NOMO-1 treated with dmso at 0.1 percent for 144 hours (cell line): ENCODE data around the gene LCE2C.
A peak's percentile ranks its signal among the peaks of the same experiment; 100 is the strongest.
"Not testable (repeated sequence)": the region's sequence is repeated elsewhere in the genome, so short reads cannot be mapped to it uniquely, and the experiment has no call there.

Source experiments
- DNase-seq: peaks from one replicate; lab custom pipeline; 2025; ENCODE audit not compliant: unreplicated experiment; lab: John Stamatoyannopoulos, UW

LCE2C gene

GRCh38 chr1:152674983-152675382, at the start of gene LCE2C:
LCE2C (plus strand) TSS chr1:152675279; CDS start chr1:152676016, 737 bp downstream.
- DNase-seq: not testable (repeated sequence)

- no peak for DNase-seq
Observed at GRCh38 chr1:152626744-152627143, 48.3 kb upstream of the LCE2C start.

GRCh38 chr1:152630596-152630995, 44.5 kb upstream of the LCE2C start:
- DNase-seq: no peak

- no peak for DNase-seq
Observed at GRCh38 chr1:152640351-152640750, 34.7 kb upstream of the LCE2C start.

GRCh38 chr1:152643945-152644344, 31.1 kb upstream of the LCE2C start:
- DNase-seq: no peak

GRCh38 chr1:152645146-152645545, 29.9 kb upstream of the LCE2C start:
- no peak for DNase-seq

- no peak for DNase-seq
Observed at GRCh38 chr1:152646656-152647055, 28.4 kb upstream of the LCE2C start.

GRCh38 chr1:152654110-152654509, 21.0 kb upstream of the LCE2C start:
- peak; percentile 20 for DNase-seq

GRCh38 chr1:152656459-152656858, 18.6 kb upstream of the LCE2C start:
- DNase-seq: no peak

- DNase-seq: no peak
Observed at GRCh38 chr1:152657677-152658076, 17.4 kb upstream of the LCE2C start.

GRCh38 chr1:152658649-152659048, 16.4 kb upstream of the LCE2C start:
- DNase-seq: no peak

GRCh38 chr1:152663098-152663497, 12.0 kb upstream of the LCE2C start, which contains the start of gene LCE2D:
LCE2D (plus strand) TSS chr1:152663380; CDS start chr1:152664106, 726 bp downstream.
- DNase-seq: no peak

- not testable (repeated sequence) for DNase-seq
Observed at GRCh38 chr1:152666171-152666570, 8.9 kb upstream of the LCE2C start.

- no peak for DNase-seq
Observed at GRCh38 chr1:152667648-152668047, 7.4 kb upstream of the LCE2C start.

GRCh38 chr1:152673016-152673415, 2.1 kb upstream of the LCE2C start:
- no peak for DNase-seq

- no peak for DNase-seq
Observed at GRCh38 chr1:152679459-152679858, 4.4 kb downstream of the LCE2C start.

GRCh38 chr1:152681616-152682015, 6.5 kb downstream of the LCE2C start:
- DNase-seq: no peak

GRCh38 chr1:152683846-152684245, 8.8 kb downstream of the LCE2C start:
- no peak for DNase-seq

GRCh38 chr1:152685823-152686222, 10.7 kb downstream of the LCE2C start, which contains the start of gene LCE2B:
LCE2B (plus strand) TSS chr1:152686123; CDS start chr1:152686844, 721 bp downstream.
- DNase-seq: not testable (repeated sequence)

- no peak for DNase-seq
Observed at GRCh38 chr1:152697701-152698600, 22.9 kb downstream of the LCE2C start, which contains the start of gene LCE2A. LCE2A (plus strand) TSS chr1:152698345; CDS start chr1:152698902, 557 bp downstream.

GRCh38 chr1:152699746-152700145, 24.7 kb downstream of the LCE2C start:
- DNase-seq: no peak

GRCh38 chr1:152707860-152708259, 32.8 kb downstream of the LCE2C start, which contains the start of gene LCE4A:
LCE4A (plus strand) TSS chr1:152708160; CDS start chr1:152709076, 916 bp downstream.
- DNase-seq: no peak
